Esophagus squamous epithelium (tissue), 4 donors: ENCODE data around the gene UGT1A8.

ENCODE experiments used
- CTCF ChIP-seq, 6 experiments: fragments of 450-650 bp in 4 of 6; fragments of 200-600 bp in 2 of 6; sonication (generic) in 2 of 6; IDR thresholded peaks; one replicate each; pipeline ENCODE4 v1.5.1; 2016 to 2019; ENCODE audit warnings: antibody characterized with exemption in 6 of 6, mild to moderate bottlenecking in 4 of 6, moderate library complexity in 4 of 6
- POLR2A ChIP-seq, 4 donors: fragments of 450-650 bp; IDR thresholded peaks; one replicate each; pipeline ENCODE4 v1.6.1; 2017; ENCODE audit warnings: antibody characterized with exemption in 4 of 4, mild to moderate bottlenecking in 4 of 4, moderate library complexity in 3 of 4

DNA sequence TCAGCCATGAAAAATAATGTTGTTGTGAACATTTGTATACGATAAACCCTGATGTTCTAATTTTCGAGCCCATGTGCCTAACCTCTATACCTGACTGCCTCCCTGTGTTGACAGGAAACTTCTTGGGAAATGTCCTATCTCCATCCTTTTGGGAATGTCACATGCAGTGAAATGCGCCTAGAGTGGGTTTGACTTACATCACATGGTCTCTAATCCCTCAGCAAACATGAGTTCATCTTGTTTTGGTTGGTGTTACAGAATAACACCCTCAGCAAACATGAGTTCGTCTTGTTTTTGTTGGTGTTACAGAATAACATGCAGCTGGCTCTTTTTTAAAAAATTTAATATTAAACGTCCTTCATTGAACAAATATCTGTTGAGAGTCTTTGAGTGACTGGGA lies 70.9 kb downstream of the UGT1A8 start:
- TF ChIP-seq CTCF (IDR thresholded peaks at IDR 0.05): no peak
- TF ChIP-seq POLR2A (IDR thresholded peaks at IDR 0.05): no peak
